Lower lobe of right lung (tissue), 2 donors: ENCODE measurements around the gene PPP1R12C. TPM values are rescaled to one million over a fixed set of nuclear protein-coding genes. Genes with fewer than 3 reads are reported as not detected.

Source experiments
- ATAC-seq, 2 donors: fragments of 200-7000 bp; cut with Tn5 transposase; one replicate each; pipeline ENCODE4 v1.9.1; 2020 to 2022; ENCODE audit warnings: mild to moderate bottlenecking in 2 of 2, moderate library complexity in 2 of 2
- DNase-seq: peaks from one replicate; pipeline ENCODE4 v3.0.0-alpha.2; 2020
- H3K27ac ChIP-seq: fragments of 200-600 bp; one replicate; pipeline ENCODE4 v1.8.0; 2022
- H3K27me3 ChIP-seq: fragments of 200-600 bp; one replicate; pipeline ENCODE4 v1.8.0; 2022; ENCODE audit warnings: low read depth
- H3K36me3 ChIP-seq: fragments of 200-600 bp; one replicate; pipeline ENCODE4 v1.8.0; 2022; ENCODE audit warnings: mild to moderate bottlenecking
- H3K4me1 ChIP-seq: fragments of 200-600 bp; one replicate; pipeline ENCODE4 v1.8.0; 2022
- H3K4me3 ChIP-seq: fragments of 200-600 bp; one replicate; pipeline ENCODE4 v1.8.0; 2022; ENCODE audit warnings: mild to moderate bottlenecking
- H3K9me3 ChIP-seq: fragments of 200-600 bp; one replicate; pipeline ENCODE4 v1.8.0; 2022
- intact Hi-C: fragments of 100-400 bp; cut with DNase I; formaldehyde crosslinking; loops from one replicate; pipeline ENCODE4 v1.11.0; 2022
- total RNA-seq: library from RNA; stranded (reverse); fragmentation: NEBNext Ultra II Directional; extraction: Animal tissue kit (Norgen Biotek cat#: 25700); gene quantifications from one replicate; pipeline ENCODE4 v1.2.1, GENCODE V29; 2021
- TF ChIP-seq, protein P1 (sequence below): fragments of 200-600 bp; IDR thresholded peaks from one replicate; pipeline ENCODE4 v1.8.0; 2022; ENCODE audit warnings: antibody characterized with exemption, mild to moderate bottlenecking
- donor health status: DM: no; HTN: yes; CAD: no; lungs with severe emphysema.

The PPP1R12C gene
- total RNA-seq, 1 donor from 2014 or later: 103 TPM

DNA sequence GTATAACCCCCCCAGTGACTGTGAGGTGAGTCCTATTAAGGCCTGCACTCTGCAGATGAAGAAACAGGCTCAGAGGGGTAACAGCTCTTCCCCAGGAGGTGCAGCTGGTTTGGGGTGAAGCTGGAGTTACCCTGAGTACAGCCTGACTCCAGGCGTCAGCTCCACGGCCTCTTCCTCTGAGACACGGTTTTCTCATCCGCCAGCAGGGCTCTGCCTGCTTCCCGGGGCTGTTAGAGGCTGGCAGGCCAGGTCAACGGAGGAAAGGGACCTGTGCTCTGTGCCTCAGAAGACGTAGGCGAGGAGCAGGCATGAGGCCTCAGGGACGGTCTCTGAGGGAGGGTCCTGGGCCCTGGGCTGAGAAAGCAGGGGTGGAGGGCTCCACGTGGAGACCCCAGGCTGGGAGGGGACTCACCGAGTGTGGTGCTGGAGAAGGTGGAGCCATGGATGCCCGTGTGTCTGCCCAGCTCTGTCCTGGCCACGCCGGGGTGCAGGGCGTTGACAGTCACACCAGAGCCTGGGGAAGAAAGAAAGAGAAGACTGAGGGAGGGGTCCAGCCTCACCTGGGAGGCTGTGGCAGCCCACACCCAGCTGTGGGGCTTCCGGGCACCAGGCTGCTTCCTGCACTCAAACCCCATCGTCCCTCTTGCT lies 70.3 kb downstream of the PPP1R12C start:
- TF ChIP-seq, protein P1, sequence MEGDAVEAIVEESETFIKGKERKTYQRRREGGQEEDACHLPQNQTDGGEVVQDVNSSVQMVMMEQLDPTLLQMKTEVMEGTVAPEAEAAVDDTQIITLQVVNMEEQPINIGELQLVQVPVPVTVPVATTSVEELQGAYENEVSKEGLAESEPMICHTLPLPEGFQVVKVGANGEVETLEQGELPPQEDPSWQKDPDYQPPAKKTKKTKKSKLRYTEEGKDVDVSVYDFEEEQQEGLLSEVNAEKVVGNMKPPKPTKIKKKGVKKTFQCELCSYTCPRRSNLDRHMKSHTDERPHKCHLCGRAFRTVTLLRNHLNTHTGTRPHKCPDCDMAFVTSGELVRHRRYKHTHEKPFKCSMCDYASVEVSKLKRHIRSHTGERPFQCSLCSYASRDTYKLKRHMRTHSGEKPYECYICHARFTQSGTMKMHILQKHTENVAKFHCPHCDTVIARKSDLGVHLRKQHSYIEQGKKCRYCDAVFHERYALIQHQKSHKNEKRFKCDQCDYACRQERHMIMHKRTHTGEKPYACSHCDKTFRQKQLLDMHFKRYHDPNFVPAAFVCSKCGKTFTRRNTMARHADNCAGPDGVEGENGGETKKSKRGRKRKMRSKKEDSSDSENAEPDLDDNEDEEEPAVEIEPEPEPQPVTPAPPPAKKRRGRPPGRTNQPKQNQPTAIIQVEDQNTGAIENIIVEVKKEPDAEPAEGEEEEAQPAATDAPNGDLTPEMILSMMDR: no peak
- Histone ChIP-seq H3K9me3 (no peaks in the 10 kb centered on the region), H3K27me3 (no peaks in the 10 kb centered on the region), H3K4me3 (no peak overlapping the region), H3K27ac (no peak overlapping the region), H3K4me1 (no peaks in the 10 kb centered on the region), H3K36me3 (peaks cover 92% of the 10 kb centered on the region)
- DNase-seq (no peak), ATAC-seq (no peak)
- intact Hi-C loops: no loop called here

DNA sequence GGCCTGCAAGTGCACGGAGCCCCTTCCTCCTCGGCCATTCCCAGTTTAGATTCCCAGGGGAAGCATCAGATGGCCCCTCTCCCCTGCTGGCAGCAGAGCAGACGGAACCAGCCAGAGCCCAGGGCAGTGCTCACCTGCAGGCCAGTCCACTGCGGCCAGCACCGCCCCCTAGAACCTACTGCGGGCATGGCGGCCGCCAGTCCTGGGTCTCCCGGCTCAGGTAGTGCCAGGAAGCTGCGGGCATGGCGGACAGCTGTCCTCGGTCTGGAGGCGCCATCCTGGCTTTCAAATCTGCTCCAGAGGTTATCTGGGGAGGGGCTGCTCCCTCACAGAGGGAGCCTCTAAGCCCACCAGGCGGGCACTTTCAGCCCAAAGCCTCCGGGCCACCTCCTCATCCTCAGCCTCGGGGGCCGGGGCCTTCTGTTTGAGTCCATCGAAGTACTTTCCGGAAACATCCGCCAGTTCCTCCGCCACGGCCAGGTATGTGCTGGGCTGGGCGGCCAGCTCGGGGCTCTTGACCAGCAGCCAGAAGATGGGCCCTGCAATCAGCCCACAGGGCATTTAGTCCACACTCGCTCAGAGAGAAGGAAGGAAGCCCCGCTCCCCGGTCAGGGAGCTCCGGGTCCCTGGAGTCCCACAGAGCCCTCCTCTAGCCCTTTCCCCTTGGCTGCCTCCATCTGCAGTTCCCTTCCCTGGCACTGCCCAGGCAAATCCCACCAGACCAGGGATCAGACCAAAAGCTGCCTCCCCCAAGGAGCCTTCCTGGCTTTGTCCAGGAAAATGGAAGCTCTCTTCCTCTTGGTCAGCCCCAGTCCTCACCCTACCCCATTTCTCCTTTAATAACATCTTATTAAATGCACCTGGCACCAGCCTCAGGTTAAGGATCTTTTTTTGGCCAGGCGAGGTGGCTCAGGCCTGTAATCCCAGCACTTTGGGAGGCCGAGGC lies 72.4 kb downstream of the PPP1R12C start:
- Histone ChIP-seq H3K36me3 (peaks cover 78% of the 10 kb centered on the region), H3K4me1 (no peaks in the 10 kb centered on the region), H3K9me3 (no peaks in the 10 kb centered on the region), H3K4me3 (no peak overlapping the region), H3K27me3 (no peaks in the 10 kb centered on the region), H3K27ac (no peak overlapping the region)
- intact Hi-C loops: no loop called here
- DNase-seq (no peak), ATAC-seq (peak in 1 of 2 donors; percentile 24)
- TF ChIP-seq, protein P1: no peak

GRCh38 chr19:55044286-55044685 lies 73.2 kb downstream of the PPP1R12C start:
- no peak for ATAC-seq
- H3K27me3 ChIP-seq: no peaks in the 10 kb centered on the region
- H3K4me3 ChIP-seq: no peak overlapping the region
- TF ChIP-seq, protein P1: no peak
- H3K27ac ChIP-seq: no peak overlapping the region
- no peaks in the 10 kb centered on the region for H3K4me1 ChIP-seq
- intact Hi-C loops: no loop called here
- no peak for DNase-seq
- peaks cover 74% of the 10 kb centered on the region for H3K36me3 ChIP-seq
- no peaks in the 10 kb centered on the region for H3K9me3 ChIP-seq

DNA sequence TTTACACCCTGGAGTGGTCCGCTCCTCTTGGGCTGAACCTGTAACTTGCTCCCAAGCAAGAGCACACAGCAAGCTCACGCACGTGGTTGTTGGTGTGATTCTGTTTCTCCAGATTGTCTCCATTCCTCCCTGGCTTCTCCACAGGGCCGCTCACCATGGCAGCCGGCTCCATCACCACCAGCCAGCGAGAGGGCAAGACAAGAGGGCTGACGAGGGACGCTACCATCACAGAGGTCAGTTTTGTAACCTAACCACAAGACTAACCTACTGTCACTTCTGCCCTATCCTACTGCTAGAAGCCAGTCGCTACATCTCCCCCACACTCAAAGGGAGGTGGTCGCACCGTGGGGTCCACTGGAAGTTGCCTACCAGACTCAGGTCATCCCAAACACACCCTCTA lies 74.7 kb downstream of the PPP1R12C start:
- no peak overlapping the region for H3K4me3 ChIP-seq
- H3K36me3 ChIP-seq: peaks cover 58% of the 10 kb centered on the region
- DNase-seq (no peak), ATAC-seq (no peak)
- no peak overlapping the region for H3K27ac ChIP-seq
- no peaks in the 10 kb centered on the region for H3K9me3 ChIP-seq
- H3K4me1 ChIP-seq: no peaks in the 10 kb centered on the region
- intact Hi-C loops: no loop called here
- TF ChIP-seq, protein P1: no peak
- no peaks in the 10 kb centered on the region for H3K27me3 ChIP-seq

- H3K27ac ChIP-seq: no peak overlapping the region
- no peak overlapping the region for H3K4me3 ChIP-seq
- H3K27me3 ChIP-seq: no peaks in the 10 kb centered on the region
- TF ChIP-seq, protein P1: no peak
- no peak for ATAC-seq
- no peaks in the 10 kb centered on the region for H3K4me1 ChIP-seq
- H3K36me3 ChIP-seq: peaks cover 54% of the 10 kb centered on the region
- H3K9me3 ChIP-seq: no peaks in the 10 kb centered on the region
- DNase-seq: no peak
- intact Hi-C loops: no loop called here
Observed at GRCh38 chr19:55042344-55042678, 75.1 kb downstream of the PPP1R12C start.
